Parathyroid adenoma (tissue), 2 donors: Measurements from ENCODE around the gene HSPA14.

Experiments
- H2AFZ ChIP-seq: fragments of 300-600 bp; sonication (generic); one replicate; pipeline ENCODE4 v1.7.0; 2017; ENCODE audit warnings: antibody characterized with exemption, mild to moderate bottlenecking
- H3K27ac ChIP-seq: fragments of 300-600 bp; sonication (generic); one replicate; pipeline ENCODE4 v1.7.0; 2017
- H3K27me3 ChIP-seq: fragments of 300-600 bp; sonication (generic); one replicate; pipeline ENCODE4 v1.7.0; 2017; ENCODE audit warnings: low read length; ENCODE audit not compliant: control insufficient read depth, insufficient read depth
- H3K36me3 ChIP-seq: fragments of 300-600 bp; sonication (generic); one replicate; pipeline ENCODE4 v1.7.0; 2017; ENCODE audit warnings: low read length; ENCODE audit not compliant: control insufficient read depth, insufficient read depth
- H3K4me1 ChIP-seq: fragments of 300-600 bp; sonication (generic); one replicate; pipeline ENCODE4 v1.7.0; 2017; ENCODE audit warnings: control low read depth
- H3K4me2 ChIP-seq: fragments of 300-600 bp; sonication (generic); one replicate; pipeline ENCODE4 v1.7.0; 2017; ENCODE audit warnings: low read length
- H3K4me3 ChIP-seq: fragments of 300-600 bp; sonication (generic); one replicate; pipeline ENCODE4 v1.7.0; 2017; ENCODE audit warnings: low read depth, low read length
- H3K79me2 ChIP-seq: fragments of 300-600 bp; sonication (generic); one replicate; pipeline ENCODE4 v1.7.0; 2017; ENCODE audit warnings: control low read depth
- H3K9ac ChIP-seq: fragments of 300-600 bp; sonication (generic); one replicate; pipeline ENCODE4 v1.7.0; 2017; ENCODE audit warnings: mild to moderate bottlenecking
- H3K9me3 ChIP-seq: fragments of 300-600 bp; sonication (generic); one replicate; pipeline ENCODE4 v1.7.0; 2017; ENCODE audit warnings: low read length; ENCODE audit not compliant: control insufficient read depth
- CTCF ChIP-seq: fragments of 300-600 bp; sonication (generic); IDR thresholded peaks from one replicate; pipeline ENCODE4 v1.7.0; 2017; ENCODE audit warnings: antibody characterized with exemption, mild to moderate bottlenecking
- donor health status: primary hyperparathyroidism.

The HSPA14 gene

DNA sequence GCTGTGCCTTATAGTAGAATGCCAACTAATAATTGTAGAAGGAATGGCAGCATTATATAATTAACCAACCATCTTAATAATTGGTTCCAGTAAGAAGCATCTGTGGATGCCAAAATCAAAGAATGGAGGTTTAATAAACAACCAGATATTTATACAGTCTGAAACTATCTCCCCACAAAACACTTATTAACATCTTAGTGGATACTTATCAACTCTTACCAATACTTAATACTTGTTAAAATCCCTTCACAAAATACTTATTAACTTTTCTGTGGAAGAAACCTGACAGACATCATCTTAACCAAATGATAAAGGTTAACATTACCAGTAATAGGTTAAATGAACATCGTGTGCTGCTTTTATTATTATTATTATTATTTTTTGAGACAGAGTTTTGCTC, 34.3 kb upstream of the HSPA14 start:
- H3K4me2 ChIP-seq, result no peak overlapping the region

GRCh38 chr10:14806318-14806717, 31.8 kb upstream of the HSPA14 start:
- Histone ChIP-seq H3K4me2 (no peak overlapping the region), H3K4me3 (no peak overlapping the region), H2AFZ (no peak overlapping the region), H3K79me2 (no peaks in the 10 kb centered on the region), H3K27ac (no peak overlapping the region), H3K4me1 (no peaks in the 10 kb centered on the region), H3K27me3 (no peaks in the 10 kb centered on the region), H3K9ac (no peak overlapping the region), H3K9me3 (no peaks in the 10 kb centered on the region), H3K36me3 (no peaks in the 10 kb centered on the region)
- TF ChIP-seq CTCF, result no peak

More for the DNA sequence above, 34.3 kb upstream of the HSPA14 start:
- Histone ChIP-seq H3K9ac (no peak overlapping the region), H3K9me3 (no peaks in the 10 kb centered on the region), H3K36me3 (no peaks in the 10 kb centered on the region), H2AFZ (no peak overlapping the region), H3K4me3 (no peak overlapping the region), H3K27me3 (no peaks in the 10 kb centered on the region), H3K4me1 (no peaks in the 10 kb centered on the region), H3K27ac (no peak overlapping the region), H3K79me2 (no peaks in the 10 kb centered on the region)
- TF ChIP-seq CTCF, result no peak

DNA sequence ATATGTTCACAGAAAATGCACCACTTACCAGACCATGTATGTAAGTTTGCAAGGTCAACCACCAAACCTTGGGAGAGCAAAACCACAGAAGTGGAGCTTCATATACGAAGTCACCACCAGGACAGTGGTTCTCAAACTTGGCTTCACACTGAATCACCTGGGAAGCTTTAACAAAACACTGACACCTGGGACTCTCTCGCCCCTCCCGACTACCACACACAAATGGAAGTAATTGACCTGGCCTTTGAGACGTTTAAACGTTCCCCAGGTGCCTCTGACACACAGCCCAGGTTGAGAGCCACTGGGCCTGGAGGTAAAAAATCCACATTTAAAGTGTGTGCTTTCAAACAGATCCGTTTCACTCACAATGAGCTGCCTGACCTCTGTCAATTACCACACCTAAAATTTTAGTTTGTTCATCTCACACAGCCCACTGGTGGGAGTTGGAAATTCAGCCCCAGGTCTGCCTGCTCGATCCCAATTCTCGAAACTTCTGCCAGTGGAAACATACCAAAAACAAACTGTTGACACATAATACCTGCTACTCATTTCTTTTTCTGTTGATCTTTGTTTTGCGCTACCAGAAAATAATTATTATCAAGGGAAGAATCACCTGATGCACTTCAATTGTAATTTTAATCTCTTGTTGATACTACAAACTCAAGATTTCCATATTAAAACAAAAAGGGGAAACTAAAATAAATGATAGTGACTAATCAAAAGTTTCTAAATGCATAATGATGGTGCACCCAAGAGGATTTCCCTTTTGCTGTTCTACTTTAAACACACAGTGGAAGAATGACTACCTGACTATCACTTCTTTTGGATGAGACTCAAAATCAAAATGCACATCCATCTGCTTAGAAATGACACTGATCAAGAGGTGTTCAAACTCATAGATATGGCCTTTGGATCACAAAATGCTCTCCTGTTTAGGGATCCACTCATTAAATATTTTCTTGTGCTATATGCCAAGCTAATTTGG, 26.8 kb upstream of the HSPA14 start:
- no peak overlapping the region for H3K4me2 ChIP-seq
- H3K9ac ChIP-seq, result no peak overlapping the region
- H3K9me3 ChIP-seq, result no peaks in the 10 kb centered on the region
- H3K4me3 ChIP-seq, result no peak overlapping the region
- no peaks in the 10 kb centered on the region for H3K4me1 ChIP-seq
- no peak for TF ChIP-seq CTCF
- H3K27me3 ChIP-seq, result no peaks in the 10 kb centered on the region
- H3K79me2 ChIP-seq, result no peaks in the 10 kb centered on the region
- no peak overlapping the region for H2AFZ ChIP-seq
- no peaks in the 10 kb centered on the region for H3K36me3 ChIP-seq
- no peak overlapping the region for H3K27ac ChIP-seq

DNA sequence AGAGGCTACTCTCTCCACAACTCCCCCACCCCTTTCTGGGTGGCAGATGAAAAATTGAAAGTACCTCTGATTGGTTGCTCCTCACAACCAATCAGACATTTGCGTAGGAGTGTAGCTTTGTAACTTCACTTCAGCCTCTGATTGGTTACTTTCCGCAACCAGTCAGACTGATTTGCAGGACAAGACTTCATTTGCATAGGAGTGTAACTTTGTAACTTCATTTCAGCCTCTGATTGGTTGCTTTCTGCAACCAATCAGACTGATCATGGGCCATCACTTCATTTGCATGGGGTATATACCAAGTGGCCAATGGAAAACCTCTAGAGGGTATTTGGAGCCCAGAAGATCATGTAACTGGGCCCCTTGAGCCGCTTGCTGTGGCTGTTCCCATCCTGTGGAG, 25.8 kb upstream of the HSPA14 start:
- TF ChIP-seq CTCF, result no peak
- no peak overlapping the region for H2AFZ ChIP-seq
- H3K36me3 ChIP-seq, result no peaks in the 10 kb centered on the region

More for the DNA sequence above, 25.8 kb upstream of the HSPA14 start:
- Histone ChIP-seq H3K4me1 (no peaks in the 10 kb centered on the region), H3K4me3 (no peak overlapping the region), H3K9ac (no peak overlapping the region), H3K79me2 (no peaks in the 10 kb centered on the region), H3K9me3 (no peaks in the 10 kb centered on the region), H3K4me2 (no peak overlapping the region), H3K27ac (no peak overlapping the region), H3K27me3 (no peaks in the 10 kb centered on the region)
